Left forelimb (tissue), 1 donor: ENCODE measurements around the gene DNAH8.

Experiments used
- DNase-seq: peaks from one replicate; pipeline ENCODE4 v3.0.0-alpha.2; 2018; ENCODE audit warnings: low spot score

Gene DNAH8

DNA sequence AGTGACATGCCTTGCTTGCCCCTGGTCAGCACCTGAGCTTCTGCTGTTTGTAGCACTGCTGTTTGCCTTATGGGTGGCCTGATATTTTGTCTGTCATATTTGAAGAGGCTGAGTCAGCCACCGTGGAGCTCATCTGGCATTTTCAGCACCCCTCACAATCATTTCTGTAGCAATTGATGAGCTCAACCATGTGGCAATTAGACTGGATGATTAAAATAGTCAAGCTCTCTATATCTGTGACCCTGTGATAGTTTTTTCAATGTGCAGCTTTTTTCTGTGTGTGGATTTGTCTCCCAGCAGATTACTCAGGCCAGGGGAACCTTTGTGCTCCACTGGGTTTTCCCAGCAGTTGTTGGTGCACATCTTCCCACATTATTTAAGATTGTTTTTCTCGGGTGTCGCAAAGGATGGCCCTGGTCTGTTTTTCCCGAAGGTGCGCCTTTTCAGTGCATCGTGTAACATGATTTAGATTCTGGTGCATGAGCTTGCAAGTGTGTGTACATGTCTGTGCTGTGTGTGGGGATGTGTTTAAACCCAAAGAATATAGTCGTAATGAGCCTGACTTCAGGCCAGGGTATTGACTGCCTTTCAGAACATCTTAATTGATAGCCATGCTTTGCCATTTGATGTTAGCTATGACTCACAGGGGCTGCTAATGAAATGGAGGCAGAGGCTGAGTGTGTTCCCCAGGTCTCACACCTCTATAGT lies 301.9 kb downstream of the DNAH8 start:
- no peak for DNase-seq

DNA sequence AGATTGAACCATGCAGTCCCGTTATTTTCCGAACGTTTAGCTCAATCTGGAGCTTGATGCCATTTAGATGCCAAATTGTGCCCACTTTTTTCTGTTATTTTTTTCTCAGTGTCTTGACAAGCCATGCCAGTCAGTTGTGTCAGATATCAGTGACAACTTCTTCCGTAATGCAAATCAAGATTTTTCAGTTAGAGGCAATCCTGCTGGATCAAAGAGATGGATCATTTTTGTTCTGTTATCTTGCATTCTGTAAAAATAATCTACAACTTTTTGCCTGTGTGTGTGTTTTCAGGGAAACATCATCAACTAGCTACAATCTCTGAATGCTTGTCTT lies 302.4 kb downstream of the DNAH8 start:
- no peak for DNase-seq

DNA sequence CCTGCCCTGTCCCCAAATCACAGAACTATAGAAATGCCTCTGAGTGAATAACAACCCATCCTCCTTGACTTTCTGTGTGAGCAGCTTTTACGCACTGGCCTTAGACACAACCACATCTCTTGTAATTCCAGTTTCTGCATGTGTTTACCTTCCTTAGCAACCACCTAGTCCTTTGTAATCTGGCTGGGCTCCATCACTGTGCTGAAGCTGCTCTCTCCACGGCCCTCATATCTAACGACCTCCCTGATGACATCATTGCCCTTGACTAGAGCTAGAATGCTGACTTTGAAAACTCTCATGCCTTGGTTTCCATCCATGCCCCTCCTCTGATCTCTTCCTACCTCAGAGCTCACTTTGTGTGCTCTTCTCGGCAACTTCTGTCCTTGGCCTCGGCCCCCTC lies 303.0 kb downstream of the DNAH8 start:
- DNase-seq = no peak

DNA sequence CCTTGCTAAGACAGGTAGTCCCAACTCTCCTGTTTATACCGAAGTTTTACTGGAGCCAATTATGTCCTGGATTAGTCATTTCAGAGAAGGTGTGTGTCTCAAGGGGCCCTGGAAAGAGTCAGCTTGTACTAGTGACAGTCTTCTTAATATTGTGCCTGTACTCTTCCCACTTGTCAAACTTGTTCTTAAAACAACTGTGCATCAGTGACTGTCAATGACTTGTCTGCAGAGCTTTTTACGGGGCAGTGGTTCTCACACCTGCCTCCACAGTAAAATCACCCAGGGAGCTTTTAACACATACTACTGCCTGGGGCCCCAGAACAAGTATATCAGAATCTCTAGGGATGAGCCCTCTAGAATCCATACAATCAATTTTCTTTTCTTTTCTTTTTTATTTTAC lies 305.0 kb downstream of the DNAH8 start:
- no peak for DNase-seq

DNA sequence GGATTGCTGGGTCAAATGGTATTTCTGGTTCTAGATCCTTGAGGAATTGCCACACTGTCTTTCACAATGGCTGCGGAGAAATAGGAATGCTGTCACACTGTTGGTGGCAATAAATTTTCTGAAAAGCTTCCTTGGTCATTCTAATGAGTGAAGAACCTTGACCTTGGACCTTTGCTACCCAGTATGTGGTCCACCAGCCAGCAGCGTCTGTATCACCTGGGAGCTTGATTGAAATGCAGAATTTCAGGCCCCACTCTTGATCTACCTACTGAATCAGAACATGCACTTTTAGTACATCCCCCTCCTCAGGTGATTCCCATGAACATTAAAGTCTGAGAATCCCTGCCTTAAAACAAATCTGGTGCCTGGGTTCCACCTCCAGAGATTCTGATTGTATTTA lies 305.9 kb downstream of the DNAH8 start:
- DNase-seq = no peak

DNA sequence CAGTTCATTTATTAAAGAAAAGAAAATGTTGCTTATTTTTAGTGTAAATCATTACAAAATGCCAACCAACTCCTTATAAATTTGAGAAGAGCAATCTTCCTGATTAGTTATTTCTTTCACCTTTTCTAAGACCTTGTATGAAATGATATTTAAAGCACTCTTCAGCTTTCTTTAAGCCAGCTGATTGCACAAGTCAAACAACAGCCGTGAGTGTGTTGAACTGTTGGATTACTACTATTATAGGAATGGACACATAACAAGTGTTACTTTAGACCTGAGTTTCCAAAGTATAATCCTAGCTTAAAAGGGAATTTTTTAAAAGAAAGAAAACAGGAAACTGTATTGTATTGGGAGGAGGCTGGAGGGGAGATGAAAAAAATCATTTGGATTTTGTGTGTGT lies 306.7 kb downstream of the DNAH8 start:
- DNase-seq = no peak

DNA sequence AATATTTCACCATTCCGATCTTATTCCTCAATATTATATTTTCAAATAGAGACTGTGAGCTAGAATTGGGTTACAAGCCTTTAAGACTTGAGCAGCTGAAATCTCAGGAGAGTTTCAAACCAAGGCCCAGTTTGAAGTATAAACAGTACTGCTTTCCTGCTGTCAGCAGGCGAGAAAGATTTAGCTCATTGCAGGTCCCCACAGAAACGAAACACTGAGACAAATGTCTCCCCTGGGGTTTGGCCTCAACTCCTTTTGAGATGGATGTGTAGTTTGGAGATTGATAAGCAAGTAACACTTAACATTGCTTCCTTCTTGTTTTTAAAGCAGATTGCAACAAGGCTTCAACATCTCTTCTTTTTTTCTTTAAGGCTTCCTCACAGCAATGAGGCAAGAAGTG lies 311.1 kb downstream of the DNAH8 start:
- no peak for DNase-seq

DNA sequence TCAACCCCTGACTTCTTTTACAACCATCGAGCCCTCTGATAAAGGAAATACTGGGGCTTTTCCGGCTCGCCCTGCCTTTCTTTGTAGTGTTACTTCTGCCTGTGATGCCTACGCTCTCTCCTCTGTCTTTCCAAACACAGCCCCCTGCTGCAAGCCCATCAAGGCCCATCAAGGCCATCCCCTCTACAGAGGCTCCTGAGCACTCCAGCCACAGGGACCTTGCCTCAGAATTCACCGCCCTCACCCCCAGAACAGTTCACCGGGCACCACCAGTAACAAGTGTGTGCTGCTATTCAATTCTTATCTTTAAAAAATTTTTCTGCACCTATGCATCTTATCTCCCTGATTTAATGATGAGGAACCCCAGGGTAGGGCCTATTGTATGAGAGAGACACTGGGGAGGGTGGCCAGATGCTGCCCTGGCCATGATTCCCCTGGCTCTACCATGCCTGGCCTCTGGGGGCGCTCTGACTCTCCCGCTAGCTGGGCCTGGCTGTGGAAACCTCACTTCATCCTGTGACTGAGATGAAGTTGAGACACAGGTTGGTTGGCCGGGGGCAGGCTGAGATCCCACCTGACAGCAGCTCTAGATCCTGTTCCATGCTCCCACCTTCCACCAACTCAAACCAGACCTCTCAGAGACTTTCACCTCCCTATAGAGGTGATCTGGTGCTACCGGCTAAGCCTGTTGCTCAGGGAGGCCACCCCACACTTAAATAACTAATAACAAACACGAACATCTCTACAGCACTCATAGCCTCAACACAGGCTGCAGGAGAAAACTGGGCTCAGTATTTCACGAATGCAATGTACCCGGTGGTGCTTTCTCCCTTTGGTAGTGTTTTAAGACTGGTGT lies 314.3 kb downstream of the DNAH8 start:
- no peak for DNase-seq

DNA sequence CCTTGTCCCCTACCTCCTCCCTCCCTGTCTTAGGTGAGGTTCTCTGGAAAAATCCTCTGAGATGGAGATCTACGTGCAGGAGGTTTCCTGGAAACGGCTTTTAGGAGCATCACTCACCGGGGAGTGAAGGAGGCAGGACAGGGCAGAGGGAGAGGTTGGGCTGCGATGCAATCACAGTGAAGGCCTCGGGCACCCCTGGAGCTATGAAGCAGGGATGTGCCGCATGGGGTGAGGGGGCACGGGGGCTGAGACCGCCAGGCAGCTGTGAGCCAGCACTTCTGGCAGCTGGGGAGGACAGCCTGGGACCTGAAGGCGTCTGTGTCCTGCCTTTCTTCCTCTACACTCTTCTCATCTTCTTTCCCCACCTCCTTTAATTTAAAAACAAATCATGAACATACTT lies 320.6 kb downstream of the DNAH8 start:
- no peak for DNase-seq

DNA sequence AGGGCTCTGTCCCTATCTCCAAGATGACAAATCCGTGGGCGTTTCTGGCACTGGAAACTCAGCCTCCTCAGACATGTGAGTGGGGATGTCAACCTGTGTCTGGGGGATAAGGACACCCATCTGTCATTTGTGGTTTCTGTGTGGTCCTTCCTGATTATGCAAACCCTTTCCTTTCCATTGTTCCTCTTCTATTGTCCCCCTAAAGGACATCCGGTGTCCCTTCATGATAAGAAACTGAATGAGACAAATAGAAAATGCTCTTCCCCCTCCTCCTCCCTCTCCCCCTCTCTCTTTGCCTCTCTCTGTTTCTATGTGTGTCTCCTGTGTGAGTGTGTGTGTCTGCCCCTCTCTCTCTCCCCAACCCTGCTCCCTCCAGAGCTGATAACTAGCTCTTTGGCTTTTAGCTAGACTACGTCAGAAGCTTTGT lies 322.0 kb downstream of the DNAH8 start:
- DNase-seq = no peak

DNA sequence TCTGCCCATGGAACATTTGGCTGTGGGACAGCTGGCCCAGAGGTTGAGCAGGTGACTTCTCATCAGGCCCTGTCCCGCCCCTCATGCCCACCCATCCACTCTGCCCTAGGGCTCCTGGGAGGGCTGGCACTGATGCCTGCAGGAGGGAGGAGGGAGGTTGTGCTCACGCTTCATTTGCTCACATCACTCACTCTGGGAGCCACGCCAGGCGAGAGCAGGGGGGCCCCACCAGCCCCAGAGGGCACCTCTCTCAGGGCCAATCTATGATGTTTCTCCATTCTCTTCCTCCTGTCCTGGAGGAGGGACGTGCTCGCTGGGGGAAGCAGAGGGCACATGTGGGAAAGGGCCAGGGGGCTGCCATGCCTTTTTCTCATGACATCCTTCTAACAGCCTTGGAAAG lies 322.6 kb downstream of the DNAH8 start:
- DNase-seq = no peak

DNA sequence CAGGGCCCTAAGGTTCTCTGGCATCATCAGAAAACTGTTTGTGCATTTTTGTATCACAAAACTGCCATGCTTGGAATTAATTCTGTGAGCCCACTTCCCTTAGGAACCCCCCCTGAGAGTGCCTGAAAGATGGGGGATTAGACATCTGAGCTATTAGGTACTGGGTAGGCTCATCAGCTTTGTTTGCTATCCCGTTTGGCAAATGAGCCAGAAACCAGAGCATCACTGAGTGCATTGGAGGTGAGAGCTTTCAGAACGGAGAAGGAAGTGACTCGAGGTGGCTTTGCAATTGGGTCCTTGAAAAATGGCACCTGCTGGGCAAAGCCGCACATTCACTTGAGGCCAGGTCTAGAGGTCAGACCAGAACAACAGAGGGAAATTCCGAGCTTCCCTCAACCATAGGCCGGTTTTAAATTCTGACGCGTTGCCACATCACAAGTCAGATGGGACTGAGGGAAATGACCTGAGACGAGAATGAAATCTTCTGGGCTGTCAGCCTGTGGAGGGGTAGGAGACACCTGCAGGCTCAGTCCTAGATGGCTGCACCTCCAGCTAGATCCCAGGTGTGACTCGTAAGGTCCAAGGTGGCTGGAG lies 325.1 kb downstream of the DNAH8 start:
- no peak for DNase-seq

DNA sequence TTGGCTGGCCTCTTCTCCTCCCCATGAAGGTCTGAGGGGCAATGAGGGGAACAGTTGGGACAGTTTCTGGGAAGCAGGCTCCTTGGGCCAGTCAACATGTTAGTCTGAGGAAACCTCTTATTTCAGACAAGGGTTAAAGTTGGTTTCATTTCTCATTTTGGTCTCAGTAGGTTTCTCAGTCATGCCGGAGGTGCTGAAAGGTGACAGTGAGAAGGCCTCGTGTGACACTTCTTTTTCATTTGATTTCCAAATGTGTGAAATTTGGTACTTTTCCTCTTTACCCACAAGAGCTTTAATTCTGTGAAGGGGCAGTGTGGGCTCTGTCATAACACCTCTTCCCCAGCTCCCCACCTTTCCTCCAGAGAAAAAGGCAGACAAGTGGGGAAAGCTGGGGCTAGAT lies 326.0 kb downstream of the DNAH8 start:
- DNase-seq = no peak

DNA sequence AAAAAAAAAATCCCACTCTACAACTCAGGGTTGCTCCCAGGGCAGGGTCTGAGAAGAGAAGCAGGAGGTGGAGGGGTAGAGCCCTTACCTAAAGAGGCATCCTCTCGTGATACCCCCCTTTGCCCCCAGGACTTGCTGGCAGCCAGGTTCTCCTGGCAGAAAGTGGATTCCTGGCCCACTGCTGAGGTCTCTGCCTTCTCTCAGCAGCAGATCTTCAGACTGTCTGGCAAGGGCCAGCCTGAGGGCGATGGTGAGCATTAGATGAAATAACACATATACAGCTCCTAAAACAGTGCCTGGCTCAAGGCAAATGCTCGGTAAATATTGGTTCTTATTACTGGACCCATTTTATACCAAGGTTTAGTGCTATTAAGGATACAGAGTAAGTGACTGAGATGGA lies 328.7 kb downstream of the DNAH8 start:
- DNase-seq = no peak

DNA sequence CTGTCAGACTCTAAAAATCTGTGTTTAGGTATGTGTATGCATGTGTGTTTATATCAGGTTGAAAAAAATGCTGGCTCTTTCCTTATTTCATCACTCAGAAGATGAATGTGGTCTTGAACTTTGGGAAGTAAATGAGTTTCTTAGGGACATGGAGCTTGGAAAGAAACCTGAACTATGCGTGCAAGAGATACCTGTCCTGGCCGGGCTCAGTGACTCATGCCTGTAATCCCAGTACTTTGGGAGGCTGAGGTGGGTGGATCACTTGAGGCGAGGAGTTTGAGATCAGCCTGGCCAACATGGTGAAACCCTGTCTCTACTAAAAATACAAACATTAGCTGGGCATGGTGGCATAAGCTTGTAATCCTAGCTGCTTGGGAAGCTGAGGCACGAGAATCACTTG lies 329.1 kb downstream of the DNAH8 start:
- no peak for DNase-seq

DNA sequence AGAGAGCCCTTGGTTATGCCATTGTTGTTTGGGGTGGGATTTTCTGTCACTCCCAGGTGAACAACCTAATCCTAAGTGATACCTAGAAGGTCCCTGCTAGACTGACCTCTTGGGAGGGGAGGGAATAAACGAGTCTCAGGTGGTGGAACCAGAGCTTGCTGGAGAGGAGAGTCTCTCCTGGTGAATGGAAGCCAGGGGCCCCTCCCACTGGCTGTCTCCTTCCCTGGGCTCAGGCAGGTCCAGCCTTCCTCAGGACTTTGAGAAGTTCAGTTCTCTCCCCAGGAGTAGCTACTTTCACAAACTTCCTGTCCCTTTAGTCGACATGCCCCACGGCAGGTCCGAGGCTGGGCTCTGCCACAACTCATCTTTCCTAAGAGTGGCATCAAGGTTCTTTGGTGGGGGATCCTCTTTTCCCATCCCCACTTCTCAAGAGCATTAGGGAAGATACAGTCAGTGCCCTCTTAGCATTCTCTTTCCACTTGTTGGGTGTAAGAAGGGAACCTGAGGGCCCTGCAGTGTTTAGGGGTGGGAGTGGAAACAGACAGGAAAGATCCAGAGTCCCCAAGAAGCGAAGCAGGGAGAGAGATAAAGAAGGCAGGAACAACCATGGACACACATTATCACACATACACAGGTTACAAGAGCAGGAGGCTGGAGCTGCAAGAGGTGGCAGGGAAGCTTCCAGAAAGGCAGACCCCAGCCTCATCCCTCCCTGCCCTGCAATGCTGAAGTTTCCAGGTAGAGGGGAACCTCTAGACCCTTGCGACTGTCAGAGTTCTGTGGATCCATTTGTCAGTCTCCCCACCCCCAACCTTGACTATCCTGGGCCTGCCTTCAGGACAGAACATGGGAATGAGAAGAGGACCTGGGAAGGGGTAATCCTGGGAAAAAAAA lies 332.6 kb downstream of the DNAH8 start:
- DNase-seq = no peak

DNA sequence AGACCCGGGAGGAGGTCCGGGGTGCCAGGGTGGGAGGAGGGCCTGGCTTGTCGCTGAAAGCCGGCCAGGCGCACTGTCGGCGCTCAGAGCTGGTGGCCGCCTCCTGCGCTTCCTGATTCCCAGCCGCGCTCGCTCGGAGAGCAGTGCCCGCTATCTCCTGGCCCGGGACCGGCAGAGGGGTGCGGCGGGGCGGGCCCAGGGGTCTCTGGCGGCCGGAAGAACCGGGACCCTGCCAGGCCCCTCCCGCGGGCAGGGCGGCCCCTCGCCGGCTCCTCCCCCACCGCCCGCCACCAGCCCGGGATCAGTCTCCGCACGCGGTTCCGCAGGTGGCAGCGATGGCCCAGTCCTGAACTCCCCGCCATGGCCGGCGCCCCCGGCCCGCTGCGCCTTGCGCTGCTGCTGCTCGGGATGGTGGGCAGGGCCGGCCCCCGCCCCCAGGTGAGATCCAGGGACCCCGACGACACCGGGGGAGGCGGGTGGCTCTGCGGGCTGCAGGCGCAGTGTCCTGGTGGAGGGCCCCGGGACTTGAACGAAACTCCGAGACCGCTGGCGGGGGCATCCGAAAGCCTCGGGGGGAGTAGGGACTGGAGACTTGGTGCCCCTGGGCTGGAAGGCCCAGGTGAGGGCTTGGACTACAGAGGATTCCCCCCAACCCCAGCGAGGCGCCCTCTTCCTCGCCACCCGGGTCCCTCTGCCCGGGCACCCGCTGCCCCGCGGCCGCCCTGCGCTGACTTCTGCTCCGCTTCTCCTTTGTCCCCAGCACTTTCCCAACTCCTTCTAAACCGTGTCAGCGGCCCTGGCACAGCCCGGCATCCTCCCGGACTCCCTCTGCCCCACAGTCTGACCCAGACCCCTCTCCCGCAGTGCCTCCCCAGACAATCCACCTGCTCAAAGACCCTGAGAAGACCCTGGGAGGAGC lies 333.6 kb downstream of the DNAH8 start, which contains the start of gene GLP1R:
Gene GLP1R (plus strand): TSS at position 301 of the 919 bp plus-strand sequence. CDS start 60 bp downstream, at position 361.
- no peak for DNase-seq

DNA sequence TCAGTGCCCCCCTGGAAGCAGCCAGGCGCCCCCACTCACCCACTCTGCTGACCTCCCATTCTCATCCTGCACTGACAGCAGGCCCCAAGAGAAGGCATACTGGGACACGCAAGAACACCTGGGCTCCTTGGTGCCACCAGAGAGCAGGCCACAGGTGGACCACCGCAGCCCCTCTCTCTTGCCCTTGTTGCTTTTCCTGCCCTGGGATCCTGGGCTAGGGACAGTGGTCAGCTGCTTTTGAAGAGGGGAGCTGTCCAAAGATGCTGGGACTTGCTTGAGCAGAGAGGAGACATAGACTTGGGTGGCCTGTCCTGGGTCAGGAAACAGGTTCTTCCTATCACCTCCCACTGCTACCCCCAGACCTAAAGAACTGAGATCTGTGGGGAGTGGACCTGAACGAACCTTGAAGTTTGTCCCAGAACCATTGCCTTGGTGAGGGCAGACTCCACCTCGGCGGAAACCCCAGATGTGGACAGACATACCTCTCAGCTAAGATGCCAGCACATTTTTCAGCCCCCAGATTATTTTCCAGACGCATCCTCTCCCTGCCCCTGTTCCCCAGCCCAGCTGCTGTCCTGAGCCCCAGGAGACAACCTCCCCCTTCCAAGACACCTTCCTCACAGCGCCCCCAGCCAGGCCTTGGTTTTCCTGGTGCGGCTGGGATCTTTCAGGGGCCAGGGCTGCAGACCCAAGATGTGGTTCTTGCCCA lies 334.6 kb downstream of the DNAH8 start:
- DNase-seq = peak; percentile 53

DNA sequence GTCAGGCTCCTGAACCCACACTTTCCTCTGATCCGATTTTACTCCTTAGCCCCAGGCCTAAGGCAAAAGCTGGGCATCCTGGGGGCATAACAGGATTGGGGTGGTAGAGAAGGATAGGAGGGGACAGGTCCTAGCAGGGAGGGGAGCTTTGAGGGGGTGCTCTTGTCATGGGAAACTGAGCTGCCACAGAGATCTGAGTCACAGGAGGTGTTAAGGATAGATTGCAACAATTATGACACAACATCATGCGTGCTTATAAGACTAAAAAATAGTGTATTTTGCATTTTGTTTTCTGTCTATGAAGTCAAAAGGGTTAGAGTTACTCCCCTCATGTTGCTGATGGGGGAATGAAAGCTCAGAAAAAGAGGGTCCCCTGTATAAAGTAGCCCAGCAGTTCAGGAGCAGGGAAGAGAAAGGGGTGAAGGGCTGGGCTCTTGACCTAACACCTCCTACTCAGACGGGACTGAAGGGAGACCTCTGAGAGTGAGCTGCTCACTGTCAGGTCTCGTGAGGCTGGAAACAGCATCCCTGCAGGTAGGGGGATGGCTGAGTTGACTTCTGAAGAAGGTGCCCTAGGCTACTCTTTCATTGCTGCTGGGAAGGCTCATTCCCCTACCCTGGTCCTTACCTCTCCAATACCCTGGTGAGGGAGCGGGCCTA lies 335.5 kb downstream of the DNAH8 start:
- DNase-seq = peak; percentile 28
